NOMO-1 treated with dmso at 0.1 percent for 144 hours (cell line): ENCODE data around the gene TSPAN18.

Experiments used
- DNase-seq: peaks from one replicate; lab custom pipeline; 2025; ENCODE audit not compliant: unreplicated experiment; lab: John Stamatoyannopoulos, UW

The TSPAN18 gene

GRCh38 chr11:44776551-44777208 lies 49.9 kb downstream of the TSPAN18 start:
- no peak for DNase-seq

GRCh38 chr11:44777209-44778194 lies 50.7 kb downstream of the TSPAN18 start:
- DNase-seq = no peak

DNA sequence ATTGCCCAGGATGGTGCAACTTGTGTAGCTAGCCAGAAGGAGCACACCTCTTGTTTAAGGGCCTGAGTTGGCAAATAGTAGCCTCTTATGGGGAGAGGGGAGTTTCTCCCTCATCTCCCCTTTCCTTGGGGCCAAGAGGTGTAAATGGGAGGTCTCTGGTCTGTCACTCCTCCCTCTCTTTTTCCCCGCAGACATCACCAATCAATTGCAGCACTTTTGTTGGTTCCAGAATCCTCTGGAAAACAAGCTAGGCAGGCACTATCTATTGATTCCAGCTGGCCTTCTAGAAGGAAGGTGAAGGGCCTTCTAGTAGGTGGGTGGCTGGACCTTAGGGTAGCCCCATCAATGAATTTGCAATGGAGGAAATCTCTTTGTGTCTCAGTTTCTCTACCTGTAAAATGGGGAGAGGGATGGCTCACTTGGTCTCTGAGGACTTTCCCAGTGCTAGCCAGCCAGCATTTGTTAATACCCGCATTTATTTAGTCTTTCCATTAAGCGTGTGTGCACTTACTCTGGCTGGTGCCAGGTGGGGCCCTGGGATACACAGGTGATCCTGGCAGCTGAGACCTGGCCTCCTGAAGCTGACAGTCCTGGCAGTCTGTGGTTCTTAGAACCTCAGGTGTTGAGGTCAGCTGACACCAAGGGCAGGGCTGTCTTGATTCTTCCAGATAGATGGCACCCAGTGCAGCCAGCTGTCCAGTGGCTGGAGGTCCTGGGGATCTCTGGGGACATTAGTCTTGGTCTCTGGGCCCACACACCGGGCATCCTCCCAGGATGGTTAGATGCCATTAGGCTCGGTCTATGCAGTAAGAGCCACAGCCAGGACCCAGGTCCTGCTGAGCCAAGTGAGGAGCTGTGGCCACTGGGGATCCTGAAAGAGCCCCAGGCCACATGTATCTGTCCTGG lies 51.7 kb downstream of the TSPAN18 start:
- DNase-seq = no peak

DNA sequence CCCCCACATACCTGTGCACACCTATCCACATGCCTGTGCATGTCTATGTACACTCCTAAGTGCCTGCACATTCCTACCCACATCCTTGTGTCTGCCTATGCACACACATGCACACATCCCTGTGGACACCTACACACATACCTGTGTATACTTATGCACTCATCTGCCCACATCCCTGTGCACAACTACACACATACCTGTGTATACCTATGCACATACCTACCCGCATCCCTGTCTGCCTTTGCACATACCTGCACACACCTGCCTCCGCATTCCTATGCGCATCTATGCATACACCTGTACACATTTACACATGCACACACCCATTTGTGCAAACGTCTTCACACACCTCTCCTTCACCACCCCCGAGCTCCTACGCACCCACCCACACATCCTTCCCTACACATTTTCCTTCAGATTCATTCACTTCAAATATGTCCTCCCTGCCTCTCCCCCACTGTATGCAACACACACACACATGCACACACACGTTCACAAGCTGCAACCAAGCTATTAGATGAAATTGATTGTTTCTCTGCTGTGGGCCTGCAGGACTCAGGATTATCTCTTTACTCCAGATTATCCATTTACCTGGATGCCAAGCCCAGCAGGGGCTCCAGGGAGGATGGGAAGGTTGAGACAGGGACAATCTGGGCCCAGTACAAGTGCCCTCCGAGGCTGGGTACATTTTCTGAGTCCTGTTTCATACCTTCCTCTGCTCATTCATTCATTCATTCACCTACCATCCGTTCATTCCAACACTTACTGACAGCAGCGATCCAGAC lies 53.2 kb downstream of the TSPAN18 start:
- DNase-seq = no peak

GRCh38 chr11:44780940-44781631 lies 54.3 kb downstream of the TSPAN18 start:
- DNase-seq = no peak

GRCh38 chr11:44781655-44782054 lies 54.9 kb downstream of the TSPAN18 start:
- no peak for DNase-seq

DNA sequence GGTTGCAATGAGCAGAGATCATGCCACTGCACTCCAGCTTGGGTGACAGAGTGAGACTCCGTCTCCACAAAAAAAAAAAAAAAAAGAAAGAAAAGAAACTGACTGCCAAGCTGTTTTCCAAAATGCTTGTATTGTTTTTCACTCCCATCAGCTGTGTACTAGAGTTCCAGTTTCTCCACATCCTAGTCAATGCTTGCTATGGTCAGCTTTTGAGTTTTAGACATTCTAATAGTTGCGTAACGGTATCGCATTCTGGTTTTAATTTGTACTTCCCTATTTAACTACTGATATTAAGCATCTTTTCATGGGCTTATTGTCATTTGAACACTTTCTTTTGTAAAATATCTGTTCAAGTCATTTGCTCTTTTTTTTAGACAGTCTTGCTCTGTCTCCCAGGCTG lies 55.7 kb downstream of the TSPAN18 start:
- DNase-seq = no peak

- peak; percentile 29 for DNase-seq
Measured at GRCh38 chr11:44784436-44784760, 57.6 kb downstream of the TSPAN18 start.

DNA sequence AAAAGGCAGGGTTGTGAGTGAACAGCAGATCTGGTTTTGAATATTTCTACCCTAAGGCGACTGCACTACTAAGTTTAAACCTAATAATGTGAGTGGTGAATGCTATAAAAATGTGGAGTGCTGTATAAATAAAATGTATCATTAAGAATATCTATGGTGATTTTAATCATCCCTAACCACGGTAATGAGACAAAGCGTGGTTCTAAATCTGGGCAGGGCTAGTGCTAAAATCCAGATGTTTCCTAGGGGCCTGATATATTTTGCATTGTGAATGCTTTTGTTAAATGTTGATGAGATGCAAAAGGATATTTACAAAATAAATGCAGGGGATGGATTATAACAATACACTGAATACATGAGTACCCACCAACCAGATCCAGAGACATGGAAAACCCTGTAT lies 58.1 kb downstream of the TSPAN18 start:
- DNase-seq = no peak

DNA sequence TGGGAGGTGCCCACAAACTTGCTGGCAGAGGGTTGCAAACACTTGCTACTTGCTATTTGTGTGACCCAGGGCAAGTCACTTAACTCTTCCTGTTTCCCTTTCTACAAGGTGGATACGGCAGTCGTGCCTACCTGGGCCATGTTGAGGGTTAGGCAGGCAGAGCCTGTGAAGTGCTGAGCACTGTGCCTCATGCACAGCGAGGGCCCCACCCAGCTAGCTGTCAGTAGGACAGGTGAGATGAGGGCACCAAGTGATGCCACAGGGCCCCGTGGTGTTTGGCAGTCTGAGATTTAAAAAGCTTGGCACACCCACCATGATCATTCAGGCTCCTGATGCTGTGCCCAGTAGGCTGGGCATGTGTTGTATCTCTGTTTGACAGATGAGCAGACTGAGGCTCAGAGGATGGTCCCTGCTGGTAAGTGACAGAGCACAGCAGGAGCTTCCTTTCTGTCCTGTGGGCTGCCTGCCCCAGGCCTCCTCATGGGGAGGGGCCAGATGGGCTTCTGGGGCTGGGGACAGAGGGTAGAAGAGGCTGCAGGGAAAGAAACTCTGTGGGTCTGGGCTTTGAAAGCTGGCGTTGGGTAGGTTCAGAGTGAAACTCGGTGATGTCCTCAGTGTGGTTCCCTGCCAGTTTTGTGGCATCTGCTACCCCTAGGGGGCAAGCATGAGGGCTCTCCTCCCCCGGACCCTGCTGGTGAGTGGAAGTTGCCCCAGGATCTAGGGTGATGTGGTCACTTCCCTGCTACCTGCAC lies 59.3 kb downstream of the TSPAN18 start:
- DNase-seq = no peak

DNA sequence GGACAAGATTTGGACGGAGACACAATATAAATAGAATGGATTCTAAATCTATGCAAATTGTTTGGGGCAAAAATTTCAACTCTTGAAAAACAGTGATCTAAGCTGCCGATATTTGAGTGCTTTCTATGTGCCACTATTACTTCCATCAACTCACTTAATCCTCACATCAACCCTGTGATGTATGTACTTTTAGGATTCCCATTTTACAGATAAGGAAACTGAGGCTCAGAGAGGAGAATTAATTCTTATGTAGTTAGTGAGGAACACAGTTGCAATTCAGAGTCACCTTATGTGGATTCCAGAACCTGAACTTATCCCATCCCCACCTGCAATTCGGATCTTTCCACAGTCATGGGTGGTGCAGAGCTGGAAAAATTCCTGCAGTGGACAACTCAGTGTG lies 60.3 kb downstream of the TSPAN18 start:
- no peak for DNase-seq

DNA sequence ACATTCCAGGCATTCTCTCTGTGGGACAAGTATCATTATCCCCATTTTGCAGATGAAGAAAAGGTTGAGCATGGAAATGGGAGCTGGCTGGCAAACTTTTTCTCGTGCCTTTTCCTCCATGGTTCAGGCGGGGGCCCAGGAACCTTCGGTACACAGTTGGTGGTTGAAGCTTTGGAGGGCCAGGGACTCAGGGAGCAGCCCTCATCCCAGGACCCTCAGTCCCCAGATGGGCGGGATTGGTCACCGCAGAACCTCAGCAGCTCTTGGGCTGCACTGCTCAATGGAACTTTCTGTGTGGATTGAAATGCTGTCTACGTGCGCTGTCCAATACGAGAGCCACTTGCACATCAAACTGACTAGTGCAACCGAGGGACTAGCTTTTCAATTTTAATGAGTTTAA lies 61.2 kb downstream of the TSPAN18 start:
- DNase-seq = no peak

GRCh38 chr11:44788536-44789261 lies 61.9 kb downstream of the TSPAN18 start:
- DNase-seq = no peak

DNA sequence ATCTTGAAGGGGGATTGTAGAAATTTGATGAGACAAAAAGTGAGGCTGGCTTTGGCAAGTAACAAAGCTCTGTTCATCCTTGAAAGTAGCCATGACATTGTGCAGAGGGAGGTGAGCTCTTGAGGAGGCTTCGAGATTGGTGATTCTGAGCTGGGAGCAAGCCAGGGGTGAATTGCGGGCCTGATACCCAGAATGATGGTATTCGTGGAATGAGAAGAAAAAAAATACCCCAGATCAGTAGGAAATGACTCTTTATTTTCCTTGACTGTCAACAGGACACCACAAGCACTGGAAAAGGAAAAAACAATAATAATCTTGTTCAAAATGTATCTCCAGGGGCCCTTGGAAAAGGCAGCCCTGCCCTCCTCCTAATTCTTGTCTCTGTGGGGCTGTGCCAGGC lies 62.7 kb downstream of the TSPAN18 start:
- DNase-seq = no peak

- no peak for DNase-seq
Measured at GRCh38 chr11:44790211-44790610, 63.4 kb downstream of the TSPAN18 start.

DNA sequence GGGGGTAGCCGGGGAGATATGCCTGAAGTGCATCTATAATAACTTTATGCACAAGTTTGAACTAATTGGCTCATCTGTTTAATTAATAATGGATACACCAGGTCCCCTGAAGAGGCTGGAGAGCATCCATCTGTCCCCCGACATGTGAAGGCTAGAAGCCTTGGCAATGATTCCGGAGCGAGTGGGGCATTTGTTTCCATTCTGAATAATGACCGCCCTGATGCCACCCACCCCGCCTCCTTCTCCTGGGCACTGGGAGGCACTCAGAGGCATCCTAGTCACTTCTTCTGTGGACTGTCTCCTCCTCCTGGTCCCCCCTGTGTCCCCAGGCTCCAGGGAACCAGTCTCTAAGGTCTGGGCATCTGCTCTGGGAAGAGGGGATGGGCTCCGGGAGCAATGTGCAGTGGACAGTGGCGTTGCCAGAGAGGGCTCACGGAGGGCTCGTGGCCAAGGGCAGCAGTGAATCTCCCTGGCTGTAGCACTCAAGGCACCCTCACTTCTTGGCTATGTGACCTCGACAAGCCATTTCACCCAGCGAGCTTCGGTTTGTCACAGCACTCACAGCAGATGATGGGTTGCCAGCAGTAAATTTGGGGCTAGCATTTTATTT lies 64.7 kb downstream of the TSPAN18 start:
- no peak for DNase-seq

- no peak for DNase-seq
Measured at GRCh38 chr11:44792171-44792570, 65.4 kb downstream of the TSPAN18 start.
